Osteocyte (in vitro differentiated cells): ENCODE measurements around the gene SUPT4H1. TPM values are rescaled to one million over a fixed set of nuclear protein-coding genes. Genes with fewer than 3 reads are reported as not detected.

Source experiments
- DNase-seq: peaks from one replicate; pipeline ENCODE4 v3.0.0; 2021; ENCODE audit warnings: mixed read lengths; ENCODE audit not compliant: unreplicated experiment; ENCODE audit errors: extremely low spot score
- H3K27ac Mint-ChIP-seq: one replicate; pipeline ENCODE4 v1.8.0; 2021; ENCODE audit warnings: mild to moderate bottlenecking, mixed read lengths; ENCODE audit not compliant: unreplicated experiment
- H3K27me3 Mint-ChIP-seq: one replicate; pipeline ENCODE4 v1.8.0; 2021; ENCODE audit warnings: mixed read lengths; ENCODE audit not compliant: unreplicated experiment
- H3K36me3 Mint-ChIP-seq: one replicate; pipeline ENCODE4 v1.8.0; 2021; ENCODE audit warnings: mixed read lengths; ENCODE audit not compliant: unreplicated experiment
- H3K4me1 Mint-ChIP-seq: one replicate; pipeline ENCODE4 v1.8.0; 2021; ENCODE audit warnings: mixed read lengths; ENCODE audit not compliant: unreplicated experiment
- H3K4me3 Mint-ChIP-seq: one replicate; pipeline ENCODE4 v1.8.0; 2021; ENCODE audit warnings: mild to moderate bottlenecking, moderate library complexity, mixed read lengths; ENCODE audit not compliant: unreplicated experiment
- H3K9me3 Mint-ChIP-seq: one replicate; pipeline ENCODE4 v1.8.0; 2021; ENCODE audit warnings: mixed read lengths; ENCODE audit not compliant: unreplicated experiment
- total RNA-seq: library from RNA; stranded (reverse); gene quantifications from 2 replicates; pipeline ENCODE4 v1.2.1, GENCODE V29; 2021
- TF ChIP-seq, protein P1 (sequence below): fragments of 200-600 bp; sonication (generic); IDR thresholded peaks from 2 replicates; pipeline ENCODE4 v1.5.0; 2021; ENCODE audit warnings: antibody characterized with exemption, mild to moderate bottlenecking, moderate library complexity

Gene SUPT4H1
- total RNA-seq, 1 donor from 2014 or later: 77.0 TPM

DNA sequence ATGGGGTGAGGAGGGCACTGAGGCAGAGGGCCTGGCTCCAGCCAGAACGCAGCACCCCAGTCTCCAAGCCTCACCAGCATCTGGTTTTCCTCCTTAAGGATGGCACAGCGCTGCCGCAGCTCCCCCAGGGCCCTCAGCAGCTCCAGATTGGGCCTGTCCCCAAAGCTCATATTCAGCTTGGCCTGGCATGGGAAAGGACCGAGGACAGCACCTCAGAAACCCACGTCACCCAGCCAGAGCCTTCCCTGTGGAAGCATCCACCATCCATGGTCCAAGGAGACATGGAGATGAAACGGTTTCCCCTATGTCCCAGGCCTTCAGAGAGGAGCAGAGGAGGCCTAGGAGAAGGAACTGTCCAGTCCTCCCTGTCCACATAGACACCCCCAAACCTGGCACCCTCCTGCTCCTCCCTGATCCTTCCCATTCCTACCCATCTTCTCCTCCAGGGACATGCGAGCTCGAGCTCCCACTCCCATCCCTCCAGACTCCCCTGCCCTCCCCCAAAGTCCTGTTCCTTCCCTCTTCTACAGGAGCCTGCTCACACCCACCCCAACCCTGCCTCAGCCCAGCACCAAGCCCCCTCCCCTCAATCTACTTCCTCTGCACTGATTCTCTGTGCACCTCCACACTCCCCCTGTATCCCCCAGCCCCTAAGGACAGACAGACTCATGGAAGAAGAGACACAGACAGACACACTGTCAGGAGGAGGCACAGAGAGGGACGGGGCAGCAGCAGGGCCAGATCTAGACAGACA lies 25.2 kb downstream of the SUPT4H1 start:
- Mint-ChIP-seq H3K4me3 (no peak overlapping the region), H3K9me3 (no peaks in the 10 kb centered on the region), H3K27me3 (peaks cover 10% of the 10 kb centered on the region), H3K36me3 (no peaks in the 10 kb centered on the region), H3K4me1 (no peaks in the 10 kb centered on the region), H3K27ac (no peak overlapping the region)
- TF ChIP-seq, protein P1, sequence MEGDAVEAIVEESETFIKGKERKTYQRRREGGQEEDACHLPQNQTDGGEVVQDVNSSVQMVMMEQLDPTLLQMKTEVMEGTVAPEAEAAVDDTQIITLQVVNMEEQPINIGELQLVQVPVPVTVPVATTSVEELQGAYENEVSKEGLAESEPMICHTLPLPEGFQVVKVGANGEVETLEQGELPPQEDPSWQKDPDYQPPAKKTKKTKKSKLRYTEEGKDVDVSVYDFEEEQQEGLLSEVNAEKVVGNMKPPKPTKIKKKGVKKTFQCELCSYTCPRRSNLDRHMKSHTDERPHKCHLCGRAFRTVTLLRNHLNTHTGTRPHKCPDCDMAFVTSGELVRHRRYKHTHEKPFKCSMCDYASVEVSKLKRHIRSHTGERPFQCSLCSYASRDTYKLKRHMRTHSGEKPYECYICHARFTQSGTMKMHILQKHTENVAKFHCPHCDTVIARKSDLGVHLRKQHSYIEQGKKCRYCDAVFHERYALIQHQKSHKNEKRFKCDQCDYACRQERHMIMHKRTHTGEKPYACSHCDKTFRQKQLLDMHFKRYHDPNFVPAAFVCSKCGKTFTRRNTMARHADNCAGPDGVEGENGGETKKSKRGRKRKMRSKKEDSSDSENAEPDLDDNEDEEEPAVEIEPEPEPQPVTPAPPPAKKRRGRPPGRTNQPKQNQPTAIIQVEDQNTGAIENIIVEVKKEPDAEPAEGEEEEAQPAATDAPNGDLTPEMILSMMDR: no peak
- no peak for DNase-seq

DNA sequence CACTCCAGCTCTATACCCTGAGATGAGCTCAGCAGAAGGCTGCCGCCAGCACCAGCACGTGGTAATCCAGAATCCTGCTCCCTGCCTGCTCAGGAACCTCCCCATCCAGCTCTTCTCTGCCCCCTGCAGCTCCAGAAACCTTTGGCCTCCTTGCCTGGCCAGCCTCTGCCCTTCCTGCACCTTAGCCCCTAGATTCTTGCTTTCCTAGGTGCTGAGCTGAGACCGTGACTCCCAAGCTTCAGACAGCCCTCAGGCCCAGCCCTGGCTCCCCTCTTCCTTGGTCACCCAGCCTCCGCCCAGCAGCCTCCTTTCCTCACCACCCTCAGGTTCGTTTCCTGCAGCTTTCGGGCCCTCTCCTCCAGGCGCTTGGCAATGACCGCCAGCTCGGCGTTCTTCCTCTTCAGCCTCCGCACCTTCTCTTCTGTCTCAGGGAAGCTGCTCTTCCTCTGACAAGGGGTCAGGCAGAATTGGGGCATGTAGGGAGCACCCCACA lies 26.0 kb downstream of the SUPT4H1 start:
- TF ChIP-seq, protein P1: no peak
- H3K4me3 Mint-ChIP-seq: no peak overlapping the region
- H3K27ac Mint-ChIP-seq: no peak overlapping the region
- no peaks in the 10 kb centered on the region for H3K4me1 Mint-ChIP-seq
- H3K9me3 Mint-ChIP-seq: no peaks in the 10 kb centered on the region
- peaks cover 10% of the 10 kb centered on the region for H3K27me3 Mint-ChIP-seq
- H3K36me3 Mint-ChIP-seq: no peaks in the 10 kb centered on the region
- no peak for DNase-seq

DNA sequence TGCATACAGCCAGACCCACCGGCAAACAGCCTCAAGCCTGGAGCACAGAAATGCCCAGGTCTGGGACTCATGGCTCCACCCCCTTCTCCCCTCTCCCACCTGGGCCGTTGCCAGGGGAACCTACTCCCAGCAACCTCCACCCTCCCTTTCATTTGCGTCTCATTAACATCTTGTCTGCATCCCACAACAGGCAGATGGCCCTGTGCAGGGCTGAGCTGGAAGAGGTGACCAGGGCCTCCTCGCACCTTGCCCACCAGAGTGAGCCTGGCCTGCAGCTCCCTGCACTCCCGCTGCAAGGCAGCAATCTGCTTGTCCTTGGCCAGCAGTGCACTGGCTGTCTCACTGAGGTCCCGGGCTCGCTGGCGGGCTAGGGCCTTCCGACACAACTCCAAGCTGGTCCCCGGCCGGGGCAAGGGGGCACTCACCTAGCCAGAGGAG lies 26.7 kb downstream of the SUPT4H1 start:
- Mint-ChIP-seq H3K4me3 (no peak overlapping the region), H3K27me3 (peaks cover 10% of the 10 kb centered on the region), H3K36me3 (no peaks in the 10 kb centered on the region), H3K27ac (no peak overlapping the region), H3K4me1 (no peaks in the 10 kb centered on the region), H3K9me3 (no peaks in the 10 kb centered on the region)
- TF ChIP-seq, protein P1: no peak
- no peak for DNase-seq

DNA sequence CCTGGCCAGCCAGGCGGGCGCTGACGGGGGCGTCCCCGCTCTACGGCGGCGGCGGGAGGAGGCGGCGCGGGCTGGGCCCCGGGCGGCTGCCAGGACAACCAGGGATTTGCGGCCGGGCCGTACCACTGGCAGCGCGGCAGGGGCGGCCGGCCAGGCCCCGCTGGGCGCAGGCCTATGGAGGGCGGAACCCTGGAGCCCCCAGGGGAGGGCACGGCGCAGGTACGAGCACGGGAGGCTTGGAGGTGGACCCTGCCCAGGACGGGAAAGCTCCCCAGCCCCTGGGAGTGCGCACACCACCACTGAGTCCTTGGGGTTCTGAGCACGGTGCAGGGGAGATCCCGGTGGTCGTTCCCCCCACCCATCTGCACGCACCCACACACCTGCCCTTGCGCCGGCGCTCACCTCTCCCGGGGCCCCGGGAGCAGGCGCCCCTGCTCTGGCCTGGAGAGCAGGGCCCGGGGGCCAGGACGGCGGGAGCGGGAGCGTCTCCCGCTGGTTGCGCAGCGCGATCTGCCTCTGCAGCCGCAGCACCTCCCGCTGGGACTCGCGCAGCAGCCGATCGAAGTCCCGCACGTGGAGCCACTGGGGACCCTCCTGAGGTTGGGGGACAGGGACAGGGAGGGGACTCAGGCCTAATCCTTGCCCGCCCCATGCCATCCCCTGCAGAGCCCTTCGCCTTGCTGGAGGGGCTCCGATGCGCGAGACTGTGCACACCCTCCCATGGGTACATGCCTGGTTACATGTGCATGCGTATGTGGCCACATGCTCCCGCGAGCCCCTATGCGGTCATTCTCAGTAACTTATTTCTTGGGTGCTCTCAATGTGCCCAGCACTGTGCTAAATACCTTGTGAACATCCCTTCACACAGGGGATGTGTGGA lies 27.4 kb downstream of the SUPT4H1 start:
- Mint-ChIP-seq H3K4me3 (no peak overlapping the region), H3K4me1 (no peaks in the 10 kb centered on the region), H3K9me3 (no peaks in the 10 kb centered on the region), H3K27ac (no peak overlapping the region), H3K27me3 (peaks cover 10% of the 10 kb centered on the region), H3K36me3 (no peaks in the 10 kb centered on the region)
- DNase-seq: no peak
- TF ChIP-seq, protein P1: no peak

DNA sequence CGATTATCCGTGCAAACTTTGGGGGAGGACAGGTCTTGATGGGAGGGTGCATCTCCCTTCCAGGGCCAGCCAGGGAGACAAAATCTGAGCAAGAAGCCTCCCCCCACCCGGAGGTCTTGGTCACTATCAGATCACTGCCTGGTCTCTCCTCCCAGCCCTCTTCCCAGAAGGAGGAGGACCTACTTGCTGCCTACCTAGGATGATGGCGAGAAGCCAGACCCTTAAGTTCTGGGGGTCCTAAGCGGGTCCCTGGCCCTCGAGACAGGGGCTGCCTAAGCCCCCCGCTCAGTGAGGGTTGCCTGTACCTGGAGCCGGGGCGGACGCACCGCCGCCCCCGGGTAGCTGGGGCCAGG lies 28.0 kb downstream of the SUPT4H1 start:
- no peaks in the 10 kb centered on the region for H3K9me3 Mint-ChIP-seq
- no peak for DNase-seq
- H3K27me3 Mint-ChIP-seq: peaks cover 10% of the 10 kb centered on the region
- H3K36me3 Mint-ChIP-seq: no peaks in the 10 kb centered on the region
- no peaks in the 10 kb centered on the region for H3K4me1 Mint-ChIP-seq
- H3K4me3 Mint-ChIP-seq: no peak overlapping the region
- TF ChIP-seq, protein P1: no peak
- no peak overlapping the region for H3K27ac Mint-ChIP-seq
